ENCODE measurements around the gene DDX39B.

- TF ChIP-seq CTCF (conservative IDR thresholded peaks at IDR 0.05 in 1 of 2, IDR thresholded peaks at IDR 0.05 in 1 of 2; ENCODE audit: extremely low read depth in 1 of 2, insufficient read depth in 1 of 2, low read depth in 1 of 2, low read length in 2 of 2) (no peak), EZH2 (IDR thresholded peaks at IDR 0.05; ENCODE audit: borderline replicate concordance, low read length) (no peak)
Measured at GRCh38 chr6:31567531-31568370, 25.9 kb upstream of the DDX39B start.

Data from mammary epithelial cell (primary cell).